GM12891 (cell line): ENCODE results near the gene BMP4.

Experiments
- PAX5 ChIP-seq: IDR thresholded peaks from 2 replicates; pipeline ENCODE4 v1.6.1; 2011; ENCODE audit warnings: low read length, moderate library complexity, mild to moderate bottlenecking; ENCODE audit not compliant: insufficient read depth, severe bottlenecking
- POLR2A ChIP-seq: IDR thresholded peaks from 2 replicates; pipeline ENCODE4 v1.6.1; 2011; ENCODE audit warnings: low read depth, low read length, control low read depth
- POLR2AphosphoS5 ChIP-seq: IDR thresholded peaks from 2 replicates; pipeline ENCODE4 v1.6.1; 2011; ENCODE audit warnings: low read depth, low read length, control low read depth
- POU2F2 ChIP-seq: IDR thresholded peaks from 2 replicates; pipeline ENCODE4 v1.6.1; 2011; ENCODE audit warnings: low read depth, mild to moderate bottlenecking, control low read depth, low read length, moderate library complexity
- SPI1 ChIP-seq: IDR thresholded peaks from 2 replicates; pipeline ENCODE4 v1.6.1; 2011; ENCODE audit warnings: low read depth, low read length, control low read depth
- TAF1 ChIP-seq: IDR thresholded peaks from 2 replicates; pipeline ENCODE4 v1.6.1; 2011; ENCODE audit warnings: low read depth, low read length, control low read depth

DNA sequence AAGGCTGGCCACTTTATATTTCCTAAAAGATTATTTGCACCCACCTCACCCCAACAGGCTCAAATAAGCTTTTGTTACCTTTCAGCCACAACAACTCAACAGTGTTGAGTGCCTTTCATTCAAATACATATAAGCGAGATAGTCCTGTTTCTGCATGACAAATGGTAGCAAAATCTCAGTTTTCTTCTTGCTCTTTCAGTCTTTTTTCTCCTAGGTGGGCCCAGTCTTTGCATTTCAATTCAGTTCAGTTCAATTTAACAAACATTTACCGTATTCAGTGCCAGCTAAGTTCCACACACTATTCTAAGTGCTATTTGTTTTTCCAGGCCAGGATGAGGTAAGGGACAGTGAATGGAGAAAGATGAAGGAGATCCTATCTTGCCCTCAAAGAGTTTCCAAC is 25.9 kb upstream of the BMP4 start:
- TF ChIP-seq POLR2AphosphoS5 = no peak
- no peak for TF ChIP-seq POLR2A
- TF ChIP-seq TAF1 = no peak
- TF ChIP-seq POU2F2 = no peak
- TF ChIP-seq SPI1 = no peak
- TF ChIP-seq PAX5 = no peak
